Activated naive CD4-positive, alpha-beta T cell treated with Interleukin-2 at 50 U/mL for 16 hours (primary cell): ENCODE results near the gene JHY.

Experiments
- DNase-seq: peaks from one replicate; pipeline ENCODE4 v3.0.0-alpha.2; 2020

Gene JHY

GRCh38 chr11:122963961-122964360 is 81.4 kb downstream of the JHY start:
- no peak for DNase-seq

- no peak for DNase-seq
Measured at GRCh38 chr11:122976061-122976733, 93.6 kb downstream of the JHY start.

GRCh38 chr11:122976734-122977469 is 94.3 kb downstream of the JHY start:
- DNase-seq = no peak

DNA sequence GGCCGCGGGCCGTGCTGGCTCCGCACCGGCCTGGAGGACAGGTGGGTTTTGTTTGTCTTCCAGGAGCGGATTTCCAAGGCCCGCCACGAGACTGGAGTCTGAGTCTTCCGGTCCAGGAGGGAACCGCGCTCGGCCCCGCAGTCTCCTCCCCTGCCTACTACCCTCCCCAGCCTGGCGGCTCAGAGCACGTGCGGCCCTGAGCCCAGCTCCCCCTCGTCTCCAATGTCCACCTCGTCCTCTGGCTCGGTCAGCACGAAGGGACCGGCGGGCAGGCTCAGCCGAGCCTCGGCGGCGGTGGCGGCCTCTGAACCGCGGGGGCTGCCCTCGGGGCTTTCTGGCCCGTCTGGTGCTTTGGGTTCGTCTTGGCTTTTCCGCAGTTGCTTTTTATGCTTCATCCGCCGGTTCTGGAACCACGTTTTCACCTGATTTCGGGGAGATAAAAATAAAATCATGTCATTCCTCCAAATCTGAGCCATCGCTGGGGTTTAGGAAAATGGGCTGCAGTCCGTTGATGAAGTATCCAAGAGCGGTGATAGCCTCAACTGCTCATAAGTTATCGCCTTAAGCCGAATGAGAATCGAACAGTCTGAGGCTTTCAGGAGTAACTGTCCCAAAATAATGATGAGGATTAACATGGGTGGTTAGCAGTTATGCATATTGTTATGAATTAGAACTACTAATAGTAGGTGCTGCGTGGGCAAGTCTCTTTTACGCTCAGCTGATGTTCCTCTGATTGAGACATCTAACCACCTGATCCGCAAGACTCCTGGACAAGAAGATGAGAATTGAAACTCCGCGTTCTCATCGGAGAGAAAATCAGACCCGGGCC is 95.1 kb downstream of the JHY start:
- no peak for DNase-seq

- DNase-seq = no peak
Measured at GRCh38 chr11:122978299-122978620, 95.7 kb downstream of the JHY start.

GRCh38 chr11:122979103-122979814 is 96.7 kb downstream of the JHY start:
- no peak for DNase-seq

- DNase-seq = no peak
Measured at GRCh38 chr11:122979815-122980595, 97.4 kb downstream of the JHY start.

DNA sequence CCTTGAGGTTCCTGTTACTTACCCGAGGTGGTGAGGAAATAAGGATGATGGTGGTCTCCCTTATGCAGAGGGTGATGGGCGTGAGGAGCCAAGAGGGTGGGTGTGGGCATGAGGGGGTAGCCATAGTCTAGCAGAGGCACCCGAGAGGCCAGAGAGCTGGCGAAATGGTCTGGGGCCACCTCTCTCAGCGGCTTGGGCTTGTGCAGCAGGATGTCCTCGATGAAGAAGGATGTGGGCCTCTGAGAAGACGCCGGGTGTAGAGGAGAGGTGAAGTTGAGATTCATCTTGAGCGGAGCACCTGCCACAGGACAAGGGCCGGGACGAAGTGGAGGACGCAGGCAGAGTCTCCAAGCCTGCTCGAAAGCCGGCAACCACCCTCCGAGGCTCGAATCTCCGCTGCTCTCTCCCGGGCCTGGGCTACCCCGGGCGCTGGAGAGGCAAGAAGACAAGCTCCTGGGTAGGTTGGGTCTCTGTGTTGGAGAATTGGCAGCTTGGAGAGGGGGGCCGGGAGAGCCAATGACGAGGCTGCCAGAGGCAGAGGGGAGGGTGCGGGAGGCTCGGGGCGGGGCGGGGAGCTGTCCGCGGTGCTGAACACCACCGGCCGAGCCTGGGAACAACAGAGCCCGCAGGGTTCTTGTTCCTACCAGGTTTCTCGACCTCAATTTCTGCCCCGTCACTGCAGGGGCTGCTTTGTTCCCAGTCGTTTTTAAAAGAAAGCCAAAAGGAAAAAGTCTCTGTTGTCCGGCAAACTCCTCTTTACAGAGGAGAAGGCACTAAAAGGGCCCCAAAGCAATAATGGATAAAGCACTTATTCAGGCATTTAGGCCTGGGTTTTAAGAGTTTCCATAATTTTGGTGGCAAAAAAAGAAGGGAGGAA is 99.1 kb downstream of the JHY start, which contains the start of gene BSX:
TSS of gene BSX (minus strand) at position 447 of the 877 bp plus-strand sequence. CDS start at position 284, 163 bp downstream.
- peak; percentile 53 for DNase-seq

DNA sequence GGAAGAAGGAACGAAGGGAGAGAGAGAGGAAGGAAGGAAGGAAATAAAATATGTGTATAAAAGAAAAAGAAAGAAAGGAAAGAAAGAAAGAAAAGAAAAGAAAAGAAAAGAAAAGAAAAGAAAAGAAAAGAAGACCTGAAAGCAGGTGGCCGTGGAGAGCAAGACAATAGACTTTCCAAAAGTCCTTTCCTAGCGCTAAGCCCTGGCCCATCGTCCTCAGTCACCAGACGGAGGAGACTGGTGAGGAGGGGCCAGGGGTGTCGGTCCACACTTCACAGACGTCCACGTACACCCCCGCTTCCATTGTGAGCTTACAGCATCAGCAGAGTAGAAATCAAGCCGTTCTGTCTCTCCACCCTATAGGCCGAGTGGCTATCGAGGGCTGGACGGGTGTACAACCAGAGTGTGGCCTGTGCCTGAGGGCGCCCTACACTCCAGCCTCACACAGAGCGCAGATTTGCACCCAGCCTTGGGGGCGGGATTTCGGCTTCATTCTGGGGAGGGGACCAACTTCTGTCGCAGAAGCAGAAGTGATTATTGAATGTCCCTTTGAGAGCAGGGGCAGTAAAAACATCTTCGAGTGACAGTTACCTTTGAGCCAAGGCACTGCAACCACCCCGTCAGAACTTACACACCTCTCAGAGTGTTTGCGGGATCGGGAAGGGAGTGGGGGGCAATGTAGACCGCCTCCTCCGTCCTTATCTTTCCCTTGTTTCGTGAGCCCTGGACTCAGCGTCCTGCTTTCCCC is 101.1 kb downstream of the JHY start:
- DNase-seq = no peak

DNA sequence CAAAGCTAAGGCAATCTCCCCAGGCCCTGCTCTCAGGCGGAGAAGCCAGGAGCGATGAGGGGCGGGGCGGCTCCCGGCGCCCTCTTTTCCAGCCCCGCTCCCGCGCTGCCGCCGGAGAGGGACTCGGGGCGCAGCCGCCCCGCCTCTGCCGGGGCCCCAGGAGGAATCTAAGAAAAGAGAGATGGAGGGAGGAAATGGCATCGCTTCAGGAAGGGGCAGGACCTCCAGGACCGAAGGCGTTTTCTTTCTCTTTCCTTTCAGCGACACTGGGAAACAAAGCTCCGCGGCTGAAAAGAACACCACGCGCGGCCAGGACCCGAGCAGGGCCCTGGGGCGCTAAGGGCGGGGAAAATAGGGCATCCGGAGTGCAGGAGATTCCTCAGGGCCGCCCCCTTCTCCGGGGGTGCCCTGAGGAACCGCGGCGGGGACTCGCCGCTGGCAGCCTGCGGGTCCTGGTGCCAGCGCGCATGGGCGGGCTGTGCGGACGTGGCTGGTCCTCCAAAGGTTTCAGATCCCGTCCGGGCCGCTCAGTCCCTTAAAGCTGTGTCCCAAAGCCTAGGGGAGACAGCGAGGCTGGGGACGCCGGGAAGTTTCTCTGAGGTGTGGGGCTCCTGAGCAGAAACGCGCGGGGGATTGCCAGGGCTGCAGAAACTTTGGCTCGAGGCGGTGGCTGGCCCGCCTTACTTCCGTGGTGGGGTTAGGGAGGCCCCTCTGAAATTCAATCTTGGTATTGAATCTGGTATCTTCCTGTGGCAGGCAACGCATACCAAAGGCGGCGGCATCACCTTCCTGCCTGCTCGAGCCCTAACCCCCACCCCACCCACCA is 101.8 kb downstream of the JHY start:
- DNase-seq = no peak

GRCh38 chr11:122995526-122995925 is 113.0 kb downstream of the JHY start:
- DNase-seq = no peak

- DNase-seq = no peak
Measured at GRCh38 chr11:122998727-122999366, 116.3 kb downstream of the JHY start.

DNA sequence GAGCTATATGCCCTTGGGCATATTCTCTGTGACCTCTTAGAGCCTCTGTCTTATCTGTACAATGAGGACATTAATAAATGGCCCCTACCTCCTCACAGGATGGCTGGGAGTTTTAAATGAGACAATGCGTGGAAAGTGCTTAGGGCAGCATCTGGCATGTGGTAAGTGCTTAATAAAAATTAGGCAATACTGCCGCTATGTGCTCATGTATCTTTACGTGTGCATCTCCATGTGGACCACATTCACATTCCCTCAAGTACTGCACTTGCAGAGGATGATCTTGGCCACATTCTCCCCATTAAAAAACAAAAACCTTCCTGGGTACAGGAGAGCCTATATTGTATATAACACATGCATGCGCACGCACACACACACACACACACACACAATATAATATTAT is 118.2 kb downstream of the JHY start:
- DNase-seq = no peak

DNA sequence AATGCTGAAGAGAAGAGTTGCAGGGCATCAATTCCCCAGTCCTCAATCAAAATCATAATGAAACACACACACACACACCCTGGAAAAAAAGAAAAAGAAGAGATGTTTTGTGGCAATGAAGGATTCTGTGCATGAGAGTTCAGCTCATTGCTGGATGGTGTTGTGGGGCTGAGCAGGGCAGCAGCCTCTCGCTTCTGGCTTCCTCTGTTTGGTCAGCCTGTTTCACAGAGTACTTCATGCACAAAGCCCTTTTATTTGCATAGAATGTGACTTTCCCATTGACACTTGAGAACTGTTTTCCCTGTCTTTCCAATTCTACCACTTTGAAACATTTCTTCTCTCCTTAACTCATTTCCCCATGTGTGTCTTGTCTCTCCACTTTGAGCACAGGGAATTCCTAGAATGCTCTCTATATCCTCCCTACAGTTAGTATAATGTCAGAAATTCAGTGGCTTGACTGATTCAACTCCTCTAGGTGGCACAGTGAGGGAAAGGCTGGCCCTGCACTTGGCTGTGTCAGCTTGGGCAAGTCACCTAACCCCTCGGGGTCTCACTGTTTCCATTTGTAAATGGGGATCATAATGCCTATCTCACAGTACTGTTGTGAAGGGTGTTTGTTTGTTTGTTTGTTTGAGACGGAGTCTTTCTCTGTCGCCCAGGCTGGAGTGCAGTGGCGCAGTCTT is 124.4 kb downstream of the JHY start:
- no peak for DNase-seq
